ENCODE data around the gene POLR3C. TPM values are rescaled to one million over a fixed set of nuclear protein-coding genes. Genes with fewer than 3 reads are reported as not detected.
A peak's percentile ranks its signal among the peaks of the same experiment; 100 is the strongest.
"Not testable (repeated sequence)": the region's sequence is repeated elsewhere in the genome, so short reads cannot be mapped to it uniquely, and the experiment has no call there.

POLR3C gene, protein sequence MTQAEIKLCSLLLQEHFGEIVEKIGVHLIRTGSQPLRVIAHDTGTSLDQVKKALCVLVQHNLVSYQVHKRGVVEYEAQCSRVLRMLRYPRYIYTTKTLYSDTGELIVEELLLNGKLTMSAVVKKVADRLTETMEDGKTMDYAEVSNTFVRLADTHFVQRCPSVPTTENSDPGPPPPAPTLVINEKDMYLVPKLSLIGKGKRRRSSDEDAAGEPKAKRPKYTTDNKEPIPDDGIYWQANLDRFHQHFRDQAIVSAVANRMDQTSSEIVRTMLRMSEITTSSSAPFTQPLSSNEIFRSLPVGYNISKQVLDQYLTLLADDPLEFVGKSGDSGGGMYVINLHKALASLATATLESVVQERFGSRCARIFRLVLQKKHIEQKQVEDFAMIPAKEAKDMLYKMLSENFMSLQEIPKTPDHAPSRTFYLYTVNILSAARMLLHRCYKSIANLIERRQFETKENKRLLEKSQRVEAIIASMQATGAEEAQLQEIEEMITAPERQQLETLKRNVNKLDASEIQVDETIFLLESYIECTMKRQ
- 10 to 100 TPM; 18.2 to 22.9 (median 21.0) TPM for polyA plus RNA-seq (ENCODE audit: insufficient read length in 10 of 10)
- long read RNA-seq, donor 1, partial matches to known transcripts = 0 of 8 reads
- long read RNA-seq, donor 1, other reads (novel, unspliced or antisense) = 6 of 8 reads
- long read RNA-seq, donor 2, partial matches to known transcripts = 0 of 2 reads
- long read RNA-seq, donor 2, other reads (novel, unspliced or antisense) = 0 of 2 reads
- long read RNA-seq, donor 3 = 0 reads
- long read RNA-seq, donor 4, partial matches to known transcripts = 0 of 2 reads
- long read RNA-seq, donor 4, other reads (novel, unspliced or antisense) = 0 of 2 reads
- long read RNA-seq, donor 5, partial matches to known transcripts = 0 of 3 reads
- long read RNA-seq, donor 5, other reads (novel, unspliced or antisense) = 0 of 3 reads
- long read RNA-seq, donor 6, partial matches to known transcripts = 0 of 4 reads
- long read RNA-seq, donor 6, other reads (novel, unspliced or antisense) = 0 of 4 reads
- long read RNA-seq, donor 7, partial matches to known transcripts = 0 of 3 reads
- long read RNA-seq, donor 7, other reads (novel, unspliced or antisense) = 0 of 3 reads
- long read RNA-seq, donor 8 = 0 reads
- long read RNA-seq, donor 9 = 0 reads

DNA sequence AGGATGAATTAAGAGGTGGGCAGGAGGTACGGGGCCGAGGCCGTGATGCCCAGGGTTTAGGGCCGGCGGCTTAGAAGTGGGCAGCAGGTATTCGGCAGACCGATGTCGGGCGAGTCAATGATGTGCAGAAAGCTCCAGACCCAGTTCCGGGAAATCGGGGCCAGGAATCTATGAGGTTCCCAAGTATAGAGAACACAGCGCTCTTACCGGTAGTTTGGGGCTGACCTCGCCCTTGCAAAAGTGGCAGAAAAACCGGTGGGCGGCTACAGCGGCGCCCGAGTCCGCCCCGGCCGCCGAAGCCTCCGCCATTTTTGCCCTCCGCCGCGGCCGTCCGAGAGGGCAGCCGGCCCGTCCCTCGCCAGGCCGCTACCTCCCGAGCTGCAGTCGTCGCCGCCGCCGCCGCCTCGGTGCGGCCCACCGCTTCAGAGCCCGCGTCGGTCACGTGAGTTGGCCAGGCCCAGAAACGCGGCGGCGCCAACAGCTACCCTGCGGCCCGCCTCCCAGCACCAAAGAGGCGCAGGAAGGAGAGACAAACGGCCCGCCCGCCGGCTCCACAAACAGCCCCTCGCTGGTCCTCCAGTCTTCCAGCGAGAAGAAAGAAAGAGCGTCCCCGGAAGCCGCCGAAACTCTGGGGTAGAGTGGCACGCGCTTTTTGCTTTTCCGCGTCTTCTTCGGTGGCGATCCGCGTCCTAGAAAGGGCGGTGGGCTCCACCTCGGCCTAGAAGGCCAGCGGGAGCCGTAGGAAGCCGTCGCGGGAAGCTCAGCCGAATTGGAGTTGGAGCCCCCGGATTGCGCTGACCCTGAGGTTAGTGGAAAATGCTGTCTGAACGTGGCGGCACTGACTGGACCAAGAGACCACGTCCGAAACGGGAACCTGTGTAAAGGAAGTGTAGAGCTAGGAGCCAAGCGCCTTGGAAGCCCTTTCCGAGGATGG is at the start of gene POLR3C, which contains the start of gene RNF115:
Gene POLR3C, plus strand, starts transcription at position 636 of the 934 bp plus-strand sequence. CDS start 1,577 bp downstream, outside the sequence.
Gene RNF115, minus strand, starts transcription at position 531 of the 934 bp plus-strand sequence. Its CDS starts 222 bp downstream, at position 309.
- DNase-seq = peak; percentile 91 to 97 (median 92)

DNA sequence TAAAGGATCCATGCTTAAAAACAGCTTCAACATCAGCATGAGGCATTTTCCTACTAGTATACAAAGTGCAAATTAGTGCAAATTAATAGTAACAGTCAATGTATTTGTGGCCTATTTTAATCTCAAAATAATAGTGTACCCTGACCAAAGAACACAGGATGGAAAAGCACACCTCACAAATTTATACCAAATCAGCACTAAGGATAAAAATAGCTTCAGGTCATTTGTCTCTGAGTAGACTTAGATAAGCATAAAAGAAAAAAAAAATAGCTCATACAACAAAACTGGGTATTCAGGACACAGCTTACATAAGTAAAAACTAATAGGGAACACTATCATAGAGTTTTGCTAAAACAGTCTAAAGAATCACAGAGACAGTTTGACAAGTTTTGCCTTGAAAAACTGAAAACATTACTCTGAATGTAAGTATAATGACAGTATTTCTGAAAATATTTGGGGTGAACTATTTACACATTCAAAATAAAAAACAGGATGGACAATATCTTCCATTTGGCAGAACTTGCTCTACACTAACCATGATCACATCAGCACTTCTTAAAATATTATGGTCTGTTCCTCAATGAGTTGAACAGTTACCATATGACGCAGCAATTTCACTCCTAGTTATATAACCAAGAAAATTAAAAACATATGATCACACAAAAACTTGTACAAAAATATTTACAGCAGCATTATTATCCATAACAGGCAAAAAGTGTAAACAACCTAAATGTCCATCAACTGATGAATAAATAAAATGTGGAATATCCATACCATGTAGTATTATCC is 46.4 kb upstream of the POLR3C start:
- DNase-seq = no peak

- no peak for DNase-seq
Observed at GRCh38 chr1:145778146-145778540, 45.9 kb upstream of the POLR3C start.

DNA sequence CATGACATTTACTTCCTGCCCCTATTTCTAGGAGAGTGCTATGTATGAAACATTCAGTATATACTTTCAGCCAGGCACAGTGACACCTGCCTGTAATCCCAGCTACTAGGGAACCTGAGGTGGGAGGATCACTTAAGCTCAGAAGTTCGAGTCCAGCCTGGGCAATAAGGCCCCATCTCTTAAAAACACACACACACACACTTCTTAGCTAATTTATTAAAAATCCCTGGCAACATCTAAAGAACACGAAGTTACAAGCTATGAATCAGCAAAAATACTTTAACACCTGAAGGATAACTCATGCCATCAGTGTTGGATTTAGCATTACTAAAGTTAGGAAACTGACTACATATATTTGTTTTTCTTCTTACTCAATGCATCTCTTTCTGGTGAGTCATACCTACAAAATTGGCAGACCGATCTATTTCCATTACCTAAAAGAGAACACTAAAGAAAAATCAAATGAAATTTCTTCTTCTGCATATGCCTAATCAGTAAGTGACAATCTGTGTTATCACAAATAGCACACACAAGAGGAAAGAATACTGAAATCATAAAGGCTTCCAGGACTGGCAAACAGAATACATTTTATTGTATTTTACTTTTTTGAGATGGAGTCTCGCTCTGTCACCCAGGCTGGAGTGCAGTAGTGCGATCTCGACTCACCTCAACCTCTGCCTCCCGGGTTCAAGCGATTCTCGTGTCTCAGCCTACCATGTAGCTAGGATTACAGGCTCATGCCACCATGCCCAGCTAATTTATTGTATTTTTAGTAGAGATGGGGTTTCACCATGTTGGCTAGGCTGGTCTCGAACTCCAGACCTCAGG is 41.5 kb upstream of the POLR3C start:
- peak; percentile 22 to 78 (median 44) for DNase-seq

DNA sequence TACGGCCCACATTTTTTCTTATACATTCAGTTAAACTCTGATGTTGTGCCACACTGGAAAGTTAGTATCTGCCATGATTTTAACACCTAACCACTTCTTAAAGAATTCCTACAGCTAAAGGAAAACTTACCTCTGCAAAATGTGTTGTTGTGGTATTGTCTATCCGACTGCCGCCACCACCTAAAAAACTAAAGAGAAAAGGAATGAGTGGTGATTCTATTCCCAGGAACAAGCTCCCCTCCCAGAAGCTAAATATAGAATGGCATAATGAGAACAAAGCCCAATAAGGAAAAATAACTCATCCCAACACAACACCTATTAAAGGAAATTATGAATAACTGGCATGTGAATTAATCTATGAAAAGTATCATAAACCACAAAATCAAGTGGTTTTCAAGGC is 39.6 kb upstream of the POLR3C start:
- no peak for DNase-seq

DNA sequence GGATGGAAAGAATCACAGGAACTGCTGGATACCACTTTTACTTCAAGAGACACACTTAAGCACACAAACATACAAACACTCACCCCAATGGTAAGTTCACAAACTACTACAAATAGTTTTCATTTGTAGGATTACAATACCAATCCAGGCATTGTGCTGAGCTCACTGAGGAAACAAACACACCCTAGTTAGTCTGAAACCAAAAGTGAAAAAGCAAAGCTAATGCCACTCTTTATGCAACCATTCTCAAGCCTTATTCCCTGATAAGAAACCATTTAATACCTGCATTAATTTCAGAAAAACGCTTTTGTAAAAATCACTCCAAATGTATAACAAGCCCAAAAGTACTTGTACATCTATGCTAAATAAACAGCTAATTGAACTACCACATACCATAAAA is 38.5 kb upstream of the POLR3C start:
- no peak for DNase-seq

DNA sequence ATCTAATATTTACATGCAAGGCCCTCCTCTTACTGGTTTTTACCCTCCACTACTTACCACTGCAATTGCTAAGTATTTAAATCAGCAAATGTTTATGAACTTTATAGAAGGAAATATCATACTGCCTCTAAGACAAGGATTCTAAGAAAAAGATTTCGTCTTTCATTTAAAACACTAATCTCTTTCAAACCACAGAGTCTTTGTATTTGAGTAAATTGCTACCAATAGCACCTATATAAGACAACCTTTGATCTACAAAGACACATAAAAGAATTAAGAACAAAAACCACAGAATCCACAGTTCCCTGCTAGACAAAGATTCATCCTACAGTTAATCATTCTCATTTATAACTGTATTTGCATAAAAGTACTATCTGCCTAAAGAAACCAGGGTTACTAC is 37.7 kb upstream of the POLR3C start:
- DNase-seq = no peak

- DNase-seq = no peak
Observed at GRCh38 chr1:145788580-145788979, 35.4 kb upstream of the POLR3C start.

DNA sequence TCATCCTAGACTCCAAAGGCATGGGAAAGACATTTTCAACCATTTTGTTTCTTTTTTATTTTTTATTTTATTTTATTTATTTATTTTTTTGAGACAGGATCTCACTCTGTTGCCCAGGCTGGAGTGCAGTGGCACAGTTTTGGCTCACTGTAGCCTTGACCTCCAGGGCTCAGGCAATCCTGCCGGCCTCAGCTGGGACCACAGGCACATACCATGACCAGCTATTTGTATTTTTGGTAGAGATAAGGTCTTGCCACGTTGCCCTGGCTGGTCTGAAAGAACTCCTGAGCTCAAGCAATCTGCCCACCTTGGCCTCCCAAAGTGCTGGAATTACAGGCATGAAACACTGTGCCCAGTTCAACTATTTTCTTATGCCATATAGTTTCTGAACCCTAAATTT is 32.1 kb upstream of the POLR3C start:
- not testable (repeated sequence) for DNase-seq

DNA sequence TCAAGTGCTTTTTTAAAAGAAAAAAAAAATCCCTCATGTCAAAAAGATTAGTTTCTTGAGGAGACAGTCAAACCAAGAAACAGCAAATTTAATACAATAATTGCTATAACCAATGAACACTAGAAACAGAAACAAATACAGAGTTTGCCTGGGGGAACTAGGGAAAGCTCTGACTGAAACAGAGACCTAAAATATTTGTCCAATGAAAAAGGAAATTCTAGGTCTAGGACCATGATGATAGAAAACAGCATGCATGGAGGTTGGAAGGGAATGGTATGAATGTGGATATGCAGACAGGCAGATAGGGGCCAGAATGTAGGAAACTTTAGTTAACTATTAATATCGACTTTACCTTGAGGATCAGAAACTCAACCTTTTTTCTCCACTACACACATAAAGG is 31.5 kb upstream of the POLR3C start:
- DNase-seq = no peak

- no peak for DNase-seq
Observed at GRCh38 chr1:145795257-145795881, 28.6 kb upstream of the POLR3C start.

GRCh38 chr1:145796753-145797152 is 27.2 kb upstream of the POLR3C start:
- no peak for DNase-seq

DNA sequence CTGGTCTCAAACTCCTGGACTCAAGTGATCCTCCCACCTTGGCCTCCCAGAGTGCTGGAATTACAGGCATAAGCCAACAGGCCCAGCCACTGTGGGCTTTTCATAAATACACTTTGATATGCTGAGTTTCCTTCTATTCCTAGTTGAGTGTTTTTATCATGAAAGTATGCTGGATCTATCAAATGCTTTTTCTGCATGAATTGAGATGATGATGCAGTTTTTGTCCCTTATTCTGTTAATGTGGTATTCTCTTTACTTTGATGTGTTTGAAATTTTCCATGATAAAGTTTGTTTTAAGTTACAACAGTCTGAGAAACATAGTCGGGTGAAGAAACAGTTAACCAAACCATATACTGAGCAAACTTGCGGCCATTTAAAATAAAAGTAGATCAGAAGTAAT is 24.2 kb upstream of the POLR3C start:
- DNase-seq = no peak

DNA sequence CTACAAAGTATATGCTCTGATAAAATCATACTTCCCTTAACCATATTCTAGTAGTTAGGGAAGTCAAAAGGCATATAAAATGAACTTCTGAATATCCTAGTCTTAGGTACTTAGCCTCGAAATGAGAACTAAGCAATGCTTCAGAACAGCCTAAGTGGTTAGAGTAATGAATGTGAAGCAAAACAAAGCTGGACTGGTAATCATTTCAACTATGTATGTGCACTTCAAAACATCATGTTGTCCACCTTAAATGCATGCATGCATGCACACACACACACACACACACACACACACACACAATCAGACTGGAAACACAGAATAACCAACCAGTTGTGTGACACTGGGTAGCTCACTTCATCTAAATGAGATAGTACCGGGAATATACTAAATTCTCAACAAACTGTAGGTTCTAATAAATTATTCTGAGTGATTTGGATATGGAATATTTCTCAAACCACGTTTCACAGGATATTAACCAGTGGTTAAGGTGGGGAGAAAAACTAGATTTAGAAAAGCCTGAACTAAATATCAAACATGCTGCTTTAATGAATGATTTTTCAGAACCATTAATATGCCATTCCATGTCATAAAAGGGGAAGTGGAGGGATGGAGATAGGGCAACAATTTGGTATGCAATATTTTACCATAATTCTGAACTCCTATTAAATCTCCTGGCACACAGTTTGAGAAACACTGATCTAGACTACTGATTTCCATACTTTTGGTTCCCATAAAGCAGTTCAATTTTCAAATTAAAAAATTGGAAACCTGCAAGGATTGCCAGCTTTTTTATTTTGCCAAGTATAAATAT is 19.6 kb upstream of the POLR3C start:
- DNase-seq = no peak

DNA sequence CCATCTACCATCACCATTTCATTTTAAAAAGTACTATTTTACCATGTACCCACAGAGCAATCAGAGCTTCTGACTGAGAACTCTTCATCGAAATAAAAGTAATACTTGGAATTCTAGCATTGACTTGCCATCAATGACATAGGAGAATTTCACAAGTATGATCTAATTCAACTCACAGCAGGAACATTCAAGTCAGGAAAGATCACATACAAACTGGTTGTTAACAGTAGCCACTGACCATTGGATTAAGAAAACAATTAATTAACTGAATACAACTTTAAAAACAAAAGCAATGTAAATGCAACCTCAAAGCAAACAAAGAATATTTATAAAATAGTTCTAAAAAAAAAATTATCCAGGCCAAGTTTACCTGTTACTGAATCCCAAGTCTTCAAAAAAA is 18.9 kb upstream of the POLR3C start:
- no peak for DNase-seq

DNA sequence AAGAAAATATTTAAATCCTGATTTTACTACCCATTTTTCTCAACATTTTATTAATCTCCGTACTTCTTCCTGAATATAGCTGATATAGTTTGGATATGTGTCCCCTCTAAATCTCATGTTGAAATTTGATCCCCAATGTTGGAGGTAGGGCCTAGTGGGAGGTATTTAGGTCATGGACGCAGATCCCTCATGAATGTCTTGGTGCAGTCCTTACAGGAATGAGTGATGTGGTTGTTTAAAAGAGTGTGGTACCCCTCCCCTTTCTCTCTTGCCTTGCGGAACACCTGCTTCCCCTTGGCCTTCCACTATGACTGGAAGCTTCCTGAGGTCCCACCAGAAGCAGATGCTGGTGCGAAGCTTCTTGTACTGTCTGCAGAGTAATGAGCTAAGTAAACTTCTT is 17.6 kb upstream of the POLR3C start:
- DNase-seq = no peak

GRCh38 chr1:145806844-145807243 is 17.2 kb upstream of the POLR3C start:
- no peak for DNase-seq
